IMR-90 (cell line): ENCODE measurements around the gene MYO10. TPM values are rescaled to one million over a fixed set of nuclear protein-coding genes. Genes with fewer than 3 reads are reported as not detected.

Source experiments
- ATAC-seq: fragments of 200-7000 bp; cut with Tn5 transposase; 2 replicates; pipeline ENCODE4 v1.9.1; 2020; ENCODE audit warnings: low read depth, mild to moderate bottlenecking, moderate library complexity
- BruUV-seq: library from RNA; stranded (reverse); fragments of 400-500 nt; replicated peaks from 2 replicates; lab custom pipeline; 2021; lab: Mats Ljungman, UMichigan
- CTCF ChIA-PET: fragments of 300-600 bp; formaldehyde crosslinking; extraction: SDS; loops from one replicate; lab custom pipeline; 2021; ENCODE audit warnings: antibody characterized with exemption; lab: Yijun Ruan, JAX
- POLR2A ChIA-PET: fragments of 300-600 bp; sonication (Branson Sonifier 250); formaldehyde crosslinking; loops from one replicate; lab custom pipeline; 2022; ENCODE audit warnings: antibody characterized with exemption; ENCODE audit not compliant: unreplicated experiment; lab: Charles Lee
- DNase-seq: peaks from one replicate; pipeline ENCODE4 v3.0.0; 2013
- H2AFZ ChIP-seq: replicated peaks from 2 replicates; pipeline ENCODE3; 2013; ENCODE audit warnings: low read length, mild to moderate bottlenecking; ENCODE audit not compliant: poor library complexity
- H2AK5ac ChIP-seq: 2 replicates; pipeline ENCODE4 v1.6.1; 2013; ENCODE audit warnings: low read depth, low read length, inconsistent platforms
- H2AK9ac ChIP-seq: replicated peaks from 2 replicates; pipeline ENCODE3; 2013; ENCODE audit warnings: mild to moderate bottlenecking, low read depth, low read length, moderate library complexity; ENCODE audit not compliant: poor library complexity
- H2BK120ac ChIP-seq: 2 replicates; pipeline ENCODE4 v1.6.1; 2013; ENCODE audit warnings: low read depth, low read length, inconsistent platforms
- H2BK15ac ChIP-seq: 3 replicates; pipeline ENCODE4 v1.6.1; 2013; ENCODE audit warnings: low read depth, low read length, inconsistent platforms
- H2BK20ac ChIP-seq: 2 replicates; pipeline ENCODE4 v1.6.1; 2013; ENCODE audit warnings: low read depth, mild to moderate bottlenecking, inconsistent platforms, low read length, moderate library complexity
- H2BK5ac ChIP-seq: 2 replicates; pipeline ENCODE4 v1.6.1; 2013; ENCODE audit warnings: mild to moderate bottlenecking, low read depth, low read length, inconsistent platforms; ENCODE audit not compliant: poor library complexity, severe bottlenecking
- H3K14ac ChIP-seq: replicated peaks from 2 replicates; pipeline ENCODE4 v1.6.1; 2013; ENCODE audit warnings: low read depth, low read length, inconsistent platforms
- H3K18ac ChIP-seq: 2 replicates; pipeline ENCODE4 v1.6.1; 2013; ENCODE audit warnings: low read depth, low read length, control low read depth
- H3K23ac ChIP-seq: 2 replicates; pipeline ENCODE4 v1.6.1; 2013; ENCODE audit warnings: low read depth, low read length, inconsistent platforms
- H3K27ac ChIP-seq: 2 replicates; pipeline ENCODE4 v1.5.1; 2013; ENCODE audit warnings: mild to moderate bottlenecking, control low read depth, low read length; ENCODE audit not compliant: insufficient read depth
- H3K27me3 ChIP-seq: 2 replicates; pipeline ENCODE4 v1.6.1; 2013; ENCODE audit warnings: low read length; ENCODE audit not compliant: control insufficient read depth, insufficient read depth
- H3K36me3 ChIP-seq: 2 replicates; pipeline ENCODE4 v1.6.1; 2013; ENCODE audit warnings: low read length, mixed read lengths; ENCODE audit not compliant: control insufficient read depth, insufficient read depth
- H3K4ac ChIP-seq: 2 replicates; pipeline ENCODE4 v1.6.1; 2013; ENCODE audit warnings: low read depth, low read length, inconsistent platforms
- H3K4me1 ChIP-seq: 2 replicates; pipeline ENCODE4 v1.6.1; 2013; ENCODE audit warnings: low read length, mixed read lengths; ENCODE audit not compliant: control insufficient read depth, insufficient read depth
- H3K4me2 ChIP-seq: 2 replicates; pipeline ENCODE4 v1.6.1; 2013; ENCODE audit warnings: low read depth, mild to moderate bottlenecking, control low read depth, low read length, moderate library complexity
- H3K4me3 ChIP-seq: 2 replicates; pipeline ENCODE4 v1.5.1; 2013; ENCODE audit warnings: low read depth, mild to moderate bottlenecking, control low read depth, low read length, moderate library complexity; ENCODE audit not compliant: insufficient read depth
- H3K56ac ChIP-seq: 2 replicates; pipeline ENCODE4 v1.6.1; 2013; ENCODE audit warnings: low read length, inconsistent platforms; ENCODE audit not compliant: insufficient read depth; ENCODE audit errors: extremely low read depth
- H3K79me1 ChIP-seq, 2 experiments: 2 replicates each; pipeline ENCODE4 v1.6.1; 2013; ENCODE audit warnings: low read length in 2 of 2, inconsistent platforms in 1 of 2, low read depth in 1 of 2
- H3K9ac ChIP-seq: 2 replicates; pipeline ENCODE4 v1.6.1; 2013; ENCODE audit warnings: low read depth, low read length, control low read depth
- H3K9me1 ChIP-seq: 2 replicates; pipeline ENCODE4 v1.6.1; 2013; ENCODE audit warnings: low read length, inconsistent platforms; ENCODE audit not compliant: insufficient read depth
- H3K9me3 ChIP-seq: 2 replicates; pipeline ENCODE4 v1.6.1; 2013; ENCODE audit warnings: low read length; ENCODE audit not compliant: control insufficient read depth, insufficient read depth
- H4K20me1 ChIP-seq: 2 replicates; pipeline ENCODE4 v1.6.1; 2013; ENCODE audit warnings: low read length, inconsistent platforms; ENCODE audit not compliant: insufficient read depth
- H4K5ac ChIP-seq: 2 replicates; pipeline ENCODE4 v1.6.1; 2013; ENCODE audit warnings: mild to moderate bottlenecking, low read depth, low read length, control low read depth
- H4K8ac ChIP-seq, 2 experiments: 2 replicates each; pipeline ENCODE4 v1.6.1; 2013; ENCODE audit warnings: low read depth in 2 of 2, low read length in 2 of 2, control low read depth in 1 of 2, inconsistent platforms in 1 of 2
- H4K91ac ChIP-seq: 2 replicates; pipeline ENCODE4 v1.6.1; 2013; ENCODE audit warnings: low read depth, low read length, inconsistent platforms; ENCODE audit not compliant: insufficient read depth
- FOS ChIP-seq: fragments of 150-350 bp; IDR thresholded peaks from 2 replicates; pipeline ENCODE4 v1.6.1; 2016; ENCODE audit warnings: low read depth, low read length
- MAFK ChIP-seq: IDR thresholded peaks from 2 replicates; pipeline ENCODE4 v1.6.1; 2012; ENCODE audit warnings: low read depth, low read length, improper control_type of control experiment
- WGBS, 2 experiments: methylation state at CpG; one replicate each; pipeline versions ENCODE4 v1.1.5 to v1.1.7; 2013; ENCODE audit warnings: missing lambda C conversion rate in 2 of 2; ENCODE audit not compliant: insufficient read length in 1 of 2; ENCODE audit errors: extremely low coverage in 2 of 2; 5-methylcytosine and 5-hydroxymethylcytosine counted together
- dilution Hi-C: fragments of 300-500 bp; cut with HindIII; formaldehyde crosslinking; loops from one replicate; pipeline ENCODE4 v1.14.3; 2018; ENCODE audit warnings: low sequenced_read_pairs; ENCODE audit not compliant: unreplicated experiment
- in situ Hi-C: fragments of 300-500 bp; cut with MboI; formaldehyde crosslinking; loops from 3 replicates; pipeline ENCODE4 v1.14.3; 2019; ENCODE audit warnings: low sequenced_read_pairs, inconsistent platforms, mixed read lengths
- intact Hi-C: fragments of 100-400 bp; cut with micrococcal nuclease; formaldehyde crosslinking; loops from 2 replicates; pipeline ENCODE4 v1.10.0; 2022
- polyA plus RNA-seq, 3 experiments: library from polyadenylated mRNA; depleted of rRNA; stranded (reverse); fragments of >200 nt; gene quantifications; 2 replicates each; pipeline ENCODE4 v1.2.3, GENCODE V29; 2012; ENCODE audit warnings: low replicate concordance in 1 of 3
- total RNA-seq: library from RNA; depleted of rRNA; stranded (reverse); fragments of >200 nt; gene quantifications from 2 replicates; pipeline ENCODE4 v1.2.3, GENCODE V29; 2012
- TF ChIP-seq, protein P1 (sequence below): fragments of 150-350 bp; IDR thresholded peaks from 2 replicates; pipeline ENCODE4 v1.6.1; 2016; ENCODE audit warnings: low read depth, mild to moderate bottlenecking, low read length, moderate library complexity, borderline replicate concordance

MYO10 gene
- total and polyA plus RNA-seq, 2 of the 4 experiments (the other 2 are of a cell fraction) = 39.9 to 115 TPM

DNA sequence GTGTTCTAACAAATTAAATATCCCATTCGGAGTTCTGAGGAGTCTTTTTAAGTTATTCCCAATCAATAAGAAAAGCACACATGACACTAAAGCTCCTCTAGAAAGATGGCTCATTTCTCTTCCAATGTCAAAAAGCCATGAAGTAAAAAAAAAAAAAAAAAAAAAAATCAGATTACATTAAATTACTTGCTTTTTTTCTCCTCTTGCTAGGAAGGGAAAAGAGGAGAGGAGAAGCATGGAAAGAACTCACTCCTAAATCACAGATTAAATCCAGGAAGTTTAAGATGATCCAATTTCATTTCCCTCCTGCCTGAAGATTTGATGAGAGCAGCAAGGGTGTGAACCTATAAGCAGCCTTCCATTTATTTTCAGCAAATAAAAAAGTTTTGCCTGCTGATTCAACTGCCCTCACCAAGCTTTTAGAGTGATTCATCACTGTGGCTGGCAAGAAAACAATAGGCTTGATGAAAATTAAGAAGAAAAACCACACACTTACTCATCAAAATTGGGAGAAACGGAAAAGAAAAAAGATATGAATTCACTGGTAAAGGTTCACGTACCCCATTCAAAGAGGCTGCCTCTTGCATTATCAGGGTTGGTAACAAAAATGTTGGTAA, 19.7 kb downstream of the MYO10 start:
- intact Hi-C loops = no loop called here
- Histone ChIP-seq H3K23ac (no peak overlapping the region), H3K4me1 (peaks cover 32% of the 10 kb centered on the region), H2BK120ac (no peak overlapping the region), H2AK9ac (no peak overlapping the region), H3K4me2 (peak overlapping the region; percentile 42; the same call in 1 of the 2 replicates), H4K5ac (no peak overlapping the region), H3K27ac (no peak overlapping the region), H3K4me3 (no peak overlapping the region), H3K9me1 (peaks cover 44% of the 10 kb centered on the region), H4K20me1 (peaks cover 99% of the 10 kb centered on the region), H3K9ac (no peak overlapping the region), H3K9me3 (no peaks in the 10 kb centered on the region), H4K91ac (no peak overlapping the region), H3K4ac (no peak overlapping the region), H3K27me3 (no peaks in the 10 kb centered on the region), H3K18ac (no peak overlapping the region), H2BK5ac (peak overlapping the region; percentile 60), H3K14ac (0 out of 2 replicates have a peak overlapping the region, but pooled peaks have one; percentile 69), H2AFZ (no peak overlapping the region), H2BK20ac (no peak overlapping the region), H3K79me1 (peaks cover 3 to 70% of the 10 kb centered on the region in 2 experiments; a peak in 3 of 4 replicates), H2AK5ac (no peak overlapping the region), H4K8ac (no peak overlapping the region), H3K56ac (no peak overlapping the region), H2BK15ac (no peak overlapping the region), H3K36me3 (peaks cover 9% of the 10 kb centered on the region)
- BruUV-seq = no TSS peak
- ChIA-PET POLR2A (interaction anchor here (0.6 kb wide), 1 partner anchor 51 kb away, joined by 10 read pairs; no protein-coding TSS in a partner anchor), CTCF (interaction anchor here (0.6 kb wide), 3 partner anchors 41 to 1261 kb away, joined by 3 to 6 read pairs (median 3); no protein-coding TSS in a partner anchor)
- TF ChIP-seq, protein P1, sequence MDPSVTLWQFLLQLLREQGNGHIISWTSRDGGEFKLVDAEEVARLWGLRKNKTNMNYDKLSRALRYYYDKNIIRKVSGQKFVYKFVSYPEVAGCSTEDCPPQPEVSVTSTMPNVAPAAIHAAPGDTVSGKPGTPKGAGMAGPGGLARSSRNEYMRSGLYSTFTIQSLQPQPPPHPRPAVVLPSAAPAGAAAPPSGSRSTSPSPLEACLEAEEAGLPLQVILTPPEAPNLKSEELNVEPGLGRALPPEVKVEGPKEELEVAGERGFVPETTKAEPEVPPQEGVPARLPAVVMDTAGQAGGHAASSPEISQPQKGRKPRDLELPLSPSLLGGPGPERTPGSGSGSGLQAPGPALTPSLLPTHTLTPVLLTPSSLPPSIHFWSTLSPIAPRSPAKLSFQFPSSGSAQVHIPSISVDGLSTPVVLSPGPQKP = no peak
- TF ChIP-seq MAFK (peak; percentile 26; the same call in 1 of the 2 replicates), FOS (peak; percentile 63)
- in situ Hi-C loops = no loop called here
- peak; percentile 93 for DNase-seq
- dilution Hi-C loops = no loop called here
- WGBS, 2 experiments = no CpG with 5 or more reads among the region's 3 CpGs
- peak; percentile 59 for ATAC-seq
